Testis (tissue), 2 donors: ENCODE measurements around the gene MPDZ.

ENCODE experiments used
- CTCF ChIP-seq, 3 experiments: fragments of 450-650 bp in 2 of 3; fragments of 200-600 bp in 1 of 3; sonication (generic) in 1 of 3; IDR thresholded peaks; one replicate each; pipeline ENCODE4 v1.5.1; 2016 to 2019; ENCODE audit warnings: antibody characterized with exemption in 3 of 3, mild to moderate bottlenecking in 2 of 3, moderate library complexity in 1 of 3
- POLR2A ChIP-seq: fragments of 450-650 bp; IDR thresholded peaks from one replicate; pipeline ENCODE4 v1.6.1; 2017; ENCODE audit warnings: antibody characterized with exemption, mild to moderate bottlenecking, moderate library complexity

GRCh38 chr9:13143281-13143680 is 136.2 kb downstream of the MPDZ start:
- TF ChIP-seq POLR2A, result no peak
- TF ChIP-seq CTCF (IDR thresholded peaks at IDR 0.05), result no peak
